Testis (tissue), 3 donors: ENCODE data around the gene SOCS4. TPM values are rescaled to one million over a fixed set of nuclear protein-coding genes. Genes with fewer than 3 reads are reported as not detected.
"Not testable (repeated sequence)": the region's sequence is repeated elsewhere in the genome, so short reads cannot be mapped to it uniquely, and the experiment has no call there.

Source experiments
- DNase-seq: peaks from one replicate; pipeline ENCODE4 v3.0.0-alpha.2; 2019
- H3K27ac ChIP-seq, 2 donors: fragments of 200-600 bp; sonication (generic); one replicate each; pipeline ENCODE4 v1.5.1; 2019
- H3K27me3 ChIP-seq: fragments of 200-600 bp; sonication (generic); one replicate; pipeline ENCODE4 v1.5.1; 2019
- H3K36me3 ChIP-seq: fragments of 200-600 bp; sonication (generic); one replicate; pipeline ENCODE4 v1.5.1; 2017; ENCODE audit warnings: low read depth; ENCODE audit errors: missing control alignments
- H3K4me1 ChIP-seq: fragments of 200-600 bp; sonication (generic); one replicate; pipeline ENCODE4 v1.5.1; 2019
- H3K4me3 ChIP-seq, 2 donors: fragments of 200-600 bp; sonication (generic); one replicate each; pipeline ENCODE4 v1.5.1; 2017 to 2019
- H3K9me3 ChIP-seq: fragments of 200-600 bp; sonication (generic); one replicate; pipeline ENCODE4 v1.5.1; 2017
- POLR2A ChIP-seq: fragments of 450-650 bp; IDR thresholded peaks from one replicate; pipeline ENCODE4 v1.6.1; 2017; ENCODE audit warnings: antibody characterized with exemption, mild to moderate bottlenecking, moderate library complexity
- WGBS, 2 donors: methylation state at CpG; one replicate each; pipeline ENCODE4 v1.1.5; 2018; 5-methylcytosine and 5-hydroxymethylcytosine counted together
- intact Hi-C: fragments of 100-400 bp; cut with DNase I; formaldehyde crosslinking; loops from one replicate; pipeline ENCODE4 v1.15.1; 2023; ENCODE audit warnings: low total_unique reads
- polyA plus RNA-seq: library from polyadenylated mRNA; stranded (reverse); fragments of 350-450 nt; fragmentation: Illumina TruSeq; extraction: RNeasy Lipid Tissue Mini Kit (QIAGEN cat#74804); gene quantifications from one replicate; pipeline ENCODE4 v1.2.3, GENCODE V29; 2014; ENCODE audit warnings: low read depth, low replicate concordance; ENCODE audit not compliant: insufficient read depth
- total RNA-seq, 2 donors: library from RNA; depleted of rRNA; stranded (reverse); fragments of >200 nt; gene quantifications; one replicate each; pipeline ENCODE4 v1.2.3, GENCODE V29; 2016
- TF ChIP-seq, protein P1 (sequence below), 3 experiments: fragments of 450-650 bp in 2 of 3; fragments of 200-600 bp in 1 of 3; sonication (generic) in 1 of 3; IDR thresholded peaks; one replicate each; pipeline ENCODE4 v1.5.1; 2016 to 2019; ENCODE audit warnings: antibody characterized with exemption in 3 of 3, mild to moderate bottlenecking in 2 of 3, moderate library complexity in 1 of 3

Gene SOCS4
- total and polyA plus RNA-seq, 3 donors from 2014 or later: 7.5 to 11.4 (median 7.7) TPM

DNA sequence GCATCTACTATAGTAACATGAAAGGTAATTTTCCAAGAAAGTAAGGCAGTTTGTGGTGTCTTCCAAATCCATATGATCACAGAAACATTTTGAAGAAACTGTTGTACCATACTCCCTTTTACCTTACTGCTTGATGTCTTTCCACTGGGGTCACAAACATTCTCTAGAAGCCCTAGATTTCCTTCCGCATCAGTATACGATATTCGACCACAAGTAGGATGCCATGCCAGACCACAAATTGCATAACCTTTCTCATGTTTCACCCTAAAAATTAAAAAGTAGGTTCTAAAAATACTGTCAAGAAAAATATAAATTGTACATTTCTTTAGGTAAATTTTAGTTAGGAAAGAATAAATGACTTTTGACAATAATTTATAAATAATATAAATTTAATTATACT lies 26.7 kb upstream of the SOCS4 start:
- DNase-seq: no peak
- no peaks in the 10 kb centered on the region for H3K27me3 ChIP-seq
- TF ChIP-seq POLR2A: no peak
- TF ChIP-seq, protein P1, sequence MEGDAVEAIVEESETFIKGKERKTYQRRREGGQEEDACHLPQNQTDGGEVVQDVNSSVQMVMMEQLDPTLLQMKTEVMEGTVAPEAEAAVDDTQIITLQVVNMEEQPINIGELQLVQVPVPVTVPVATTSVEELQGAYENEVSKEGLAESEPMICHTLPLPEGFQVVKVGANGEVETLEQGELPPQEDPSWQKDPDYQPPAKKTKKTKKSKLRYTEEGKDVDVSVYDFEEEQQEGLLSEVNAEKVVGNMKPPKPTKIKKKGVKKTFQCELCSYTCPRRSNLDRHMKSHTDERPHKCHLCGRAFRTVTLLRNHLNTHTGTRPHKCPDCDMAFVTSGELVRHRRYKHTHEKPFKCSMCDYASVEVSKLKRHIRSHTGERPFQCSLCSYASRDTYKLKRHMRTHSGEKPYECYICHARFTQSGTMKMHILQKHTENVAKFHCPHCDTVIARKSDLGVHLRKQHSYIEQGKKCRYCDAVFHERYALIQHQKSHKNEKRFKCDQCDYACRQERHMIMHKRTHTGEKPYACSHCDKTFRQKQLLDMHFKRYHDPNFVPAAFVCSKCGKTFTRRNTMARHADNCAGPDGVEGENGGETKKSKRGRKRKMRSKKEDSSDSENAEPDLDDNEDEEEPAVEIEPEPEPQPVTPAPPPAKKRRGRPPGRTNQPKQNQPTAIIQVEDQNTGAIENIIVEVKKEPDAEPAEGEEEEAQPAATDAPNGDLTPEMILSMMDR (IDR thresholded peaks at IDR 0.05): no peak
- no peaks in the 10 kb centered on the region for H3K9me3 ChIP-seq
- intact Hi-C loops: no loop called here
- no peak overlapping the region for H3K4me3 ChIP-seq
- 85 to 94% methylated on average over 3 of the region's 3 CpGs for WGBS, 2 donors
- no peaks in the 10 kb centered on the region for H3K4me1 ChIP-seq
- no peaks in the 10 kb centered on the region for H3K36me3 ChIP-seq
- H3K27ac ChIP-seq: no peak overlapping the region

DNA sequence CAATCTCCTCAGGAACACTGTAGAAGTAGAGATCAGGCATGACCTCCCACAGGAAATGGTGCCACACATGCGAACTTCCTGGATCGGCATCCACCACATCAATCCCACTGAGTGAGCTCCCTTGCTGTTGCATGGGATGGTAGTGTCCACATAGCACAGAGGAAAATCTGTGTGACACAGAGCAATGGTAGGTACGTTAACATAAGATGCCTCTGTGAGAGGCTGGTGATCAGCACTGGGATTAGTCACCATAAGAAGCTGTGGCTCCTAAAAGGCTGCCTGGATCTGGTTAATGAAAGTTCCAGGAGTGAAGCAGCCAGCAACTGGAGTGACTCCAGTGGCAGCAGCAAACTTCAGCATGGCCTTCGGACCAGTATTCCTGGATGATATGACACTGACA lies 22.0 kb upstream of the SOCS4 start:
- no peak overlapping the region for H3K4me3 ChIP-seq
- no peak for DNase-seq
- TF ChIP-seq, protein P1 (IDR thresholded peaks at IDR 0.05): no peak
- no peak for TF ChIP-seq POLR2A
- no peaks in the 10 kb centered on the region for H3K36me3 ChIP-seq
- WGBS, 2 donors: 74 to 81% methylated on average over 4 of the region's 4 CpGs
- intact Hi-C loops: no loop called here
- H3K9me3 ChIP-seq: no peaks in the 10 kb centered on the region
- H3K27me3 ChIP-seq: no peaks in the 10 kb centered on the region
- H3K4me1 ChIP-seq: no peaks in the 10 kb centered on the region
- no peak overlapping the region for H3K27ac ChIP-seq

DNA sequence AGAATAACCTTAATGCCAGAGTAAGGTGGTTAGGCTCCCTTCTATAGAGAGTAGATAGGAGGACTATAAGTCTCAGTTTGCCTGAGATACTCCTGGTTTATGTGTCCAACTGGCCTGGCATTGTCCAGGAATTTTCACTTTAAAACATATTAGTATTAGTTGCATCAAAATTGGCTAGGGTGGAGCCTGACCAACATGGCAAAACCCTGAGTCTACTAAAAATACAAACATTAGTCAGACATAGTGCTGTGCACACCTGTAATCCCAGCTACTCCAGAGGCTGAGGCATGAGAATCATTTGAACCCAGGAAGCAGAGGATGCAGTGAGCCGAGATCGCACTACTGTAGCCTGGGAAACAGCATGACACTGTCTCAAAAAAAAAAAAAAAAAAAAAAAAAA lies 12.0 kb upstream of the SOCS4 start:
- intact Hi-C loops: no loop called here
- no peaks in the 10 kb centered on the region for H3K27me3 ChIP-seq
- H3K9me3 ChIP-seq: no peaks in the 10 kb centered on the region
- H3K4me3 ChIP-seq: no peak overlapping the region
- H3K36me3 ChIP-seq: no peaks in the 10 kb centered on the region
- WGBS, 2 donors: 83 to 85% methylated on average over 2 of the region's 2 CpGs
- H3K4me1 ChIP-seq: no peaks in the 10 kb centered on the region
- no peak for DNase-seq
- TF ChIP-seq POLR2A: no peak
- TF ChIP-seq, protein P1 (IDR thresholded peaks at IDR 0.05): no peak
- no peak overlapping the region for H3K27ac ChIP-seq

DNA sequence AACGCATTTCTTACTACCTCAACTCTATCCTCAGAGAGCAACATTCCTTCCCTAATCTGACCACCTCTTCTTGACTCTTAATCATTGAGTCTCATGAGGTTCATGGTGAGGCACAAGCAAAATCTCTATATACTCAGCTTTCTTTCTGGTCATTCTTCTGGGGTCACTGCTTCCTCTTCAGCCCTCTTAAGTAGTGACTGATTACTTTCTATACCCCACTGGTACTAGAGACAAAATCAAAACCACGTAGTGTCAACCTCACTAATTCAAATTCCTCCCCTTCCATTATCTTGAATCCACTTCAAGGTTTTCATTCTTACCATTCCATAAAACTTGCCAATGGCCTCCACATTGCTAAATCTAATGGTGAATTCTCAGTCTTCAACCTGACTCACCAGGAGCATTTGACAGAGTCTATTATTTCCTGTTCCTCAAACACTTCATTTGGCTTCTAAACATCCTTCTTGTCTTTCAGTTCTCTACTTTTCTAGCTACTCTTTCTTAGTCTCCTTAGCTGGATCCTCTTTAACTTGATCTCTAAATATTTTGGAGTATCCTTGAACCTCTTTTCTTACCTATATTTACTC lies 7.0 kb upstream of the SOCS4 start:
- H3K4me1 ChIP-seq: no peaks in the 10 kb centered on the region
- H3K4me3 ChIP-seq: no peak overlapping the region
- H3K36me3 ChIP-seq: no peaks in the 10 kb centered on the region
- TF ChIP-seq, protein P1 (IDR thresholded peaks at IDR 0.05): no peak
- no peak for TF ChIP-seq POLR2A
- intact Hi-C loops: no loop called here
- H3K27ac ChIP-seq: no peak overlapping the region
- no peaks in the 10 kb centered on the region for H3K9me3 ChIP-seq
- DNase-seq: no peak
- 97% methylated on average over 2 of the region's 2 CpGs for WGBS, 2 donors
- H3K27me3 ChIP-seq: no peaks in the 10 kb centered on the region

DNA sequence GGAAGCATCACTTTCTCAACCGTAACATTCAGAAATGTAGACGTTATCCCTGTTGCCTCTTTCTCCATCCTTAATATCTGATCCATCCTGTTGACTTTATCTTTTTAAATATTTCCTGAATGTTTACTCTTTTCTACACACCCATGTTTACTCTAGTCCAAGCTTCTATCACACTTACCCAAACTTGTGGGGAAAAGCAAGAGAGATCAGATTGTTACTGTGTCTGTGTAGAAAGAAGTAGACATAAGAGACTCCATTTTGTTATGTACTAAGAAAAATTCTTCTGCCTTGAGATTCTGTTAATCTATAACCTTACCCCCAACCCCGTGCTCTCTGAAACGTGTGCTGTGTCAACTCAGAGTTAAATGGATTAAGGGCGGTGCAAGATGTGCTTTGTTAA lies 2.7 kb upstream of the SOCS4 start:
- H3K27me3 ChIP-seq, H3K27ac ChIP-seq, DNase-seq, H3K36me3 ChIP-seq, H3K9me3 ChIP-seq, H3K4me3 ChIP-seq, intact Hi-C loops: not testable (repeated sequence)
- peaks cover 17% of the 10 kb centered on the region for H3K4me1 ChIP-seq
- WGBS, 2 donors: 81 to 88% methylated on average over 3 to 4 of the region's 5 CpGs
